Neural progenitor cell (in vitro differentiated cells): Measurements from ENCODE around the gene PLA2G3. TPM values are rescaled to one million over a fixed set of nuclear protein-coding genes. Genes with fewer than 3 reads are reported as not detected.
A peak's percentile ranks its signal among the peaks of the same experiment; 100 is the strongest.

ENCODE experiments used
- DNase-seq: peaks from one replicate; pipeline ENCODE4 v3.0.0-alpha.2; 2016; ENCODE audit warnings: low spot score
- H2AFZ ChIP-seq: fragments of 200-600 bp; sonication (generic); replicated peaks from 2 replicates; pipeline ENCODE4 v1.6.1; 2016; ENCODE audit warnings: antibody characterized with exemption
- H3F3A ChIP-seq: fragments of 200-600 bp; sonication (generic); 2 replicates; pipeline ENCODE4 v1.6.1; 2016; ENCODE audit warnings: antibody characterized with exemption, low read depth
- H3K27ac ChIP-seq: fragments of 200-600 bp; sonication (generic); 2 replicates; pipeline ENCODE4 v1.5.1; 2016; ENCODE audit warnings: mild to moderate bottlenecking
- H3K27me3 ChIP-seq: fragments of 200-600 bp; sonication (generic); 2 replicates; pipeline ENCODE4 v1.6.1; 2016; ENCODE audit warnings: mild to moderate bottlenecking, moderate library complexity
- H3K36me3 ChIP-seq: fragments of 200-600 bp; sonication (generic); 2 replicates; pipeline ENCODE4 v1.5.1; 2016
- H3K4me1 ChIP-seq: fragments of 200-600 bp; sonication (generic); 2 replicates; pipeline ENCODE4 v1.6.1; 2016; ENCODE audit warnings: mixed run types
- H3K4me2 ChIP-seq: fragments of 200-600 bp; sonication (generic); 2 replicates; pipeline ENCODE4 v1.6.1; 2016
- H3K4me3 ChIP-seq: fragments of 200-600 bp; sonication (generic); 2 replicates; pipeline ENCODE4 v1.5.1; 2016
- H3K79me2 ChIP-seq: fragments of 200-600 bp; sonication (generic); 2 replicates; pipeline ENCODE4 v1.6.1; 2016; ENCODE audit warnings: low read depth
- H3K9ac ChIP-seq: fragments of 200-600 bp; sonication (generic); 2 replicates; pipeline ENCODE4 v1.6.1; 2016
- H3K9me3 ChIP-seq: fragments of 200-600 bp; sonication (generic); 2 replicates; pipeline ENCODE4 v1.5.1; 2016; ENCODE audit warnings: low read depth
- H4K20me1 ChIP-seq: fragments of 200-600 bp; sonication (generic); 2 replicates; pipeline ENCODE4 v1.6.1; 2016; ENCODE audit warnings: low read depth
- H3K27ac Mint-ChIP-seq: 3 replicates; pipeline ENCODE4 v1.8.0; 2021; ENCODE audit warnings: mixed read lengths
- H3K27me3 Mint-ChIP-seq: 2 replicates; pipeline ENCODE4 v1.8.0; 2022; ENCODE audit warnings: low read depth, mild to moderate bottlenecking, inconsistent platforms, moderate library complexity, mixed read lengths; ENCODE audit not compliant: insufficient read depth
- H3K36me3 Mint-ChIP-seq: 3 replicates; pipeline ENCODE4 v1.8.0; 2021; ENCODE audit warnings: mixed read lengths
- H3K4me1 Mint-ChIP-seq: 3 replicates; pipeline ENCODE4 v1.8.0; 2021; ENCODE audit warnings: mixed read lengths
- H3K4me3 Mint-ChIP-seq: 3 replicates; pipeline ENCODE4 v1.8.0; 2021; ENCODE audit warnings: mild to moderate bottlenecking, moderate library complexity, mixed read lengths
- H3K9me3 Mint-ChIP-seq: 3 replicates; pipeline ENCODE4 v1.8.0; 2020; ENCODE audit warnings: mixed read lengths
- CTCF ChIP-seq: fragments of 200-600 bp; sonication (generic); IDR thresholded peaks from 2 replicates; pipeline ENCODE4 v1.5.1; 2017; ENCODE audit warnings: antibody characterized with exemption, mild to moderate bottlenecking
- EZH2 ChIP-seq: fragments of 200-600 bp; sonication (generic); IDR thresholded peaks from 2 replicates; pipeline ENCODE4 v1.6.1; 2017; ENCODE audit warnings: antibody characterized with exemption, mild to moderate bottlenecking, moderate library complexity
- EZH2phosphoT487 ChIP-seq: fragments of 200-600 bp; sonication (generic); IDR thresholded peaks from 2 replicates; pipeline ENCODE4 v1.6.1; 2017; ENCODE audit warnings: antibody characterized with exemption
- total RNA-seq: library from RNA; depleted of rRNA; stranded (reverse); fragments of >200 nt; gene quantifications from 2 replicates; pipeline ENCODE4 v1.2.3, GENCODE V29; 2015; ENCODE audit warnings: low replicate concordance

The PLA2G3 gene
- total RNA-seq, 1 donor from 2014 or later: 0.41 TPM

GRCh38 chr22:31086703-31087330 lies 53.5 kb downstream of the PLA2G3 start:
- H3K27me3 Mint-ChIP-seq: peaks cover 10% of the 10 kb centered on the region
- Histone ChIP-seq H3K36me3 (no peaks in the 10 kb centered on the region), H3K9ac (no peak overlapping the region), H3K4me2 (no peak overlapping the region), H2AFZ (no peak overlapping the region), H3K27me3 (no peaks in the 10 kb centered on the region), H3F3A (peaks cover 6% of the 10 kb centered on the region), H3K79me2 (peaks cover 9% of the 10 kb centered on the region), H3K4me1 (peaks cover 4% of the 10 kb centered on the region), H3K27ac (no peak overlapping the region), H3K4me3 (no peak overlapping the region), H3K9me3 (no peaks in the 10 kb centered on the region), H4K20me1 (peaks cover 2% of the 10 kb centered on the region)
- no peaks in the 10 kb centered on the region for H3K9me3 Mint-ChIP-seq
- peaks cover 2% of the 10 kb centered on the region for H3K36me3 Mint-ChIP-seq
- H3K27ac Mint-ChIP-seq: no peak overlapping the region
- no peak overlapping the region for H3K4me3 Mint-ChIP-seq
- DNase-seq: no peak
- no peak for TF ChIP-seq EZH2
- TF ChIP-seq CTCF: no peak
- no peak for TF ChIP-seq EZH2phosphoT487
- peaks cover 16% of the 10 kb centered on the region for H3K4me1 Mint-ChIP-seq

- H3K36me3 ChIP-seq: no peaks in the 10 kb centered on the region
- peaks cover 9% of the 10 kb centered on the region for H3K79me2 ChIP-seq
- H3K27ac ChIP-seq: no peak overlapping the region
- TF ChIP-seq EZH2phosphoT487: no peak
- TF ChIP-seq CTCF: no peak
- no peak for TF ChIP-seq EZH2
- DNase-seq: no peak
- peaks cover 6% of the 10 kb centered on the region for H3F3A ChIP-seq
- peaks cover 12% of the 10 kb centered on the region for H3K27me3 Mint-ChIP-seq
- peak overlapping the region; percentile 89 for H3K4me2 ChIP-seq
- peaks cover 4% of the 10 kb centered on the region for H3K4me1 ChIP-seq
- H3K9ac ChIP-seq: no peak overlapping the region
- H4K20me1 ChIP-seq: peaks cover 2% of the 10 kb centered on the region
- no peaks in the 10 kb centered on the region for H3K9me3 Mint-ChIP-seq
- H3K4me3 ChIP-seq: no peak overlapping the region
- no peaks in the 10 kb centered on the region for H3K9me3 ChIP-seq
- no peak overlapping the region for H2AFZ ChIP-seq
- H3K27me3 ChIP-seq: no peaks in the 10 kb centered on the region
- H3K36me3 Mint-ChIP-seq: peaks cover 2% of the 10 kb centered on the region
- no peak overlapping the region for H3K27ac Mint-ChIP-seq
- peaks cover 21% of the 10 kb centered on the region for H3K4me1 Mint-ChIP-seq
- H3K4me3 Mint-ChIP-seq: no peak overlapping the region
Measured at GRCh38 chr22:31085928-31086327, 54.4 kb downstream of the PLA2G3 start.

GRCh38 chr22:31085493-31085824 lies 54.8 kb downstream of the PLA2G3 start:
- H4K20me1 ChIP-seq: peaks cover 2% of the 10 kb centered on the region
- peaks cover 9% of the 10 kb centered on the region for H3K79me2 ChIP-seq
- Mint-ChIP-seq H3K36me3 (peaks cover 2% of the 10 kb centered on the region), H3K27ac (no peak overlapping the region), H3K9me3 (no peaks in the 10 kb centered on the region), H3K27me3 (peaks cover 12% of the 10 kb centered on the region), H3K4me1 (peaks cover 24% of the 10 kb centered on the region), H3K4me3 (no peak overlapping the region)
- H3K27me3 ChIP-seq: no peaks in the 10 kb centered on the region
- H3K9me3 ChIP-seq: no peaks in the 10 kb centered on the region
- H3K9ac ChIP-seq: no peak overlapping the region
- peak overlapping the region; percentile 89 for H3K4me2 ChIP-seq
- TF ChIP-seq CTCF (no peak), EZH2 (no peak), EZH2phosphoT487 (no peak)
- H3K4me3 ChIP-seq: peak overlapping the region; percentile 64
- DNase-seq: peak; percentile 66
- peaks cover 4% of the 10 kb centered on the region for H3K4me1 ChIP-seq
- no peak overlapping the region for H3K27ac ChIP-seq
- no peaks in the 10 kb centered on the region for H3K36me3 ChIP-seq
- peaks cover 6% of the 10 kb centered on the region for H3F3A ChIP-seq
- peak overlapping the region; percentile 86 for H2AFZ ChIP-seq
